Epithelial cell of prostate (primary cell): Measurements from ENCODE around the gene DOCK3.
"Not testable (repeated sequence)": the region's sequence is repeated elsewhere in the genome, so short reads cannot be mapped to it uniquely, and the experiment has no call there.

Source experiments
- DNase-seq: peaks from one replicate; pipeline ENCODE4 v3.0.0-alpha.2; 2011; ENCODE audit warnings: low read depth, low spot score
- H3K27ac ChIP-seq: fragments of 450-650 bp; 2 replicates; pipeline ENCODE4 v1.5.1; 2017; ENCODE audit warnings: mild to moderate bottlenecking

DOCK3 gene

GRCh38 chr3:51163051-51163450, 488.3 kb downstream of the DOCK3 start:
- H3K27ac ChIP-seq = no peak overlapping the region
- DNase-seq = no peak

- DNase-seq = no peak
- no peak overlapping the region for H3K27ac ChIP-seq
Measured at GRCh38 chr3:51173518-51174271, 499.0 kb downstream of the DOCK3 start.

- DNase-seq = no peak
- no peak overlapping the region for H3K27ac ChIP-seq
Measured at GRCh38 chr3:51176923-51177322, 502.2 kb downstream of the DOCK3 start.

- not testable (repeated sequence) for H3K27ac ChIP-seq
Measured at GRCh38 chr3:51186446-51186845, 511.7 kb downstream of the DOCK3 start.

GRCh38 chr3:51190199-51190598, 515.5 kb downstream of the DOCK3 start:
- no peak overlapping the region for H3K27ac ChIP-seq
- DNase-seq = no peak

More at GRCh38 chr3:51186446-51186845, 511.7 kb downstream of the DOCK3 start:
- not testable (repeated sequence) for DNase-seq

GRCh38 chr3:51190827-51191226, 516.1 kb downstream of the DOCK3 start:
- no peak overlapping the region for H3K27ac ChIP-seq
- DNase-seq = no peak

GRCh38 chr3:51191768-51192167, 517.0 kb downstream of the DOCK3 start:
- no peak overlapping the region for H3K27ac ChIP-seq
- DNase-seq = no peak

- DNase-seq = no peak
- H3K27ac ChIP-seq = no peak overlapping the region
Measured at GRCh38 chr3:51198477-51198876, 523.8 kb downstream of the DOCK3 start.

- H3K27ac ChIP-seq, DNase-seq: not testable (repeated sequence)
Measured at GRCh38 chr3:51199296-51199695, 524.6 kb downstream of the DOCK3 start.

GRCh38 chr3:51216291-51216690, 541.6 kb downstream of the DOCK3 start:
- H3K27ac ChIP-seq = no peak overlapping the region
- DNase-seq = no peak

- no peak for DNase-seq
- no peak overlapping the region for H3K27ac ChIP-seq
Measured at GRCh38 chr3:51221959-51222358, 547.2 kb downstream of the DOCK3 start.

GRCh38 chr3:51224283-51224682, 549.6 kb downstream of the DOCK3 start:
- H3K27ac ChIP-seq = no peak overlapping the region
- no peak for DNase-seq

GRCh38 chr3:51224843-51225242, 550.1 kb downstream of the DOCK3 start:
- H3K27ac ChIP-seq = no peak overlapping the region
- DNase-seq = no peak

GRCh38 chr3:51242939-51243338, 568.2 kb downstream of the DOCK3 start:
- no peak overlapping the region for H3K27ac ChIP-seq
- DNase-seq = no peak

- no peak for DNase-seq
- H3K27ac ChIP-seq = no peak overlapping the region
Measured at GRCh38 chr3:51243924-51244323, 569.2 kb downstream of the DOCK3 start.

GRCh38 chr3:51245867-51246266, 571.1 kb downstream of the DOCK3 start:
- no peak for DNase-seq
- no peak overlapping the region for H3K27ac ChIP-seq

GRCh38 chr3:51257870-51258269, 583.1 kb downstream of the DOCK3 start:
- no peak overlapping the region for H3K27ac ChIP-seq
- DNase-seq = no peak

GRCh38 chr3:51264166-51264565, 589.4 kb downstream of the DOCK3 start:
- H3K27ac ChIP-seq, DNase-seq: not testable (repeated sequence)

- DNase-seq = no peak
- H3K27ac ChIP-seq = no peak overlapping the region
Measured at GRCh38 chr3:51268132-51268531, 593.4 kb downstream of the DOCK3 start.

GRCh38 chr3:51269466-51269865, 594.7 kb downstream of the DOCK3 start:
- H3K27ac ChIP-seq = no peak overlapping the region
- no peak for DNase-seq

- no peak for DNase-seq
Measured at GRCh38 chr3:51270559-51270958, 595.8 kb downstream of the DOCK3 start.

GRCh38 chr3:51271172-51271571, 596.4 kb downstream of the DOCK3 start:
- DNase-seq = no peak
- H3K27ac ChIP-seq = no peak overlapping the region

More at GRCh38 chr3:51270559-51270958, 595.8 kb downstream of the DOCK3 start:
- no peak overlapping the region for H3K27ac ChIP-seq
